22Rv1 (cell line): ENCODE measurements around the gene ATG7.

Experiments
- ZFX ChIP-seq: fragments of 450-650 bp; IDR thresholded peaks from 2 replicates; pipeline ENCODE4 v1.6.1; 2017; ENCODE audit warnings: antibody characterized with exemption, borderline replicate concordance
- TF ChIP-seq, protein P1 (sequence below): fragments of 450-650 bp; IDR thresholded peaks from 2 replicates; pipeline ENCODE4 v1.5.1; 2017; ENCODE audit warnings: mild to moderate bottlenecking

DNA sequence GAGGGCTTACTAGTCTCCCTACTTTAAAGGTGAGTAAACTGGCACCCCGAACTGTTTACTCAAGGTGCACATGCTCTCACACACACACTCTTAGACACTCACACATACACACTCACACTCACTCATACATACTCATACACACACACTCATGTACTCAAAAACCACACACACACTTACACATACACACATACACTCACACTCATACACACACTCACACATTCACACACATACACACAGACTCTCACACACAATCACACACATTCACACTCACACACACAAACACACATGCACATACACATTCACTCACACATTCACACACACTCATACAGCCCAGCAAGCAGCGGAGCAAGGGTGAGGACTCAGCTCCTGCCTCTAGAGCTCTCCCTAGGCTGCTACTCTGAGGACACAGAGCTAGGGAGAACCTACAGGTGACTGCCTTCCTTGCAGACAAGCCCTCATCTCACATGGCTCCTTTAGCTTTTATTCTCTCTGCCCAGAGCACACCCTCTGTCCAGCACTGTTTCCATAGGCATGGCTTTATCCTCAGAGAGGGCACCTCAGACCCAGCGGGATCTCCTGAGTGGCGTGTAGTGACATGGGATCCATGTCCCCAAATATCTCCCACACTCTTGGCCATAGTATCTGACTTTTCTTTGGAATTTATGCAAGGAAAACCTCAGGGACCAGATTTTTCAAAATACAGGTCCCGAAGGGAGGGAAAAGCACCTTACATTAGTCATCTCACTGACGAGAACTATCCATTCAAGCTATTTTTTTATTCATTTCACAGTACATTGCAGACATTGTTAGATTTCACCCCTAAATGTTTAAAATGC lies 26.2 kb upstream of the ATG7 start:
- TF ChIP-seq, protein P1, sequence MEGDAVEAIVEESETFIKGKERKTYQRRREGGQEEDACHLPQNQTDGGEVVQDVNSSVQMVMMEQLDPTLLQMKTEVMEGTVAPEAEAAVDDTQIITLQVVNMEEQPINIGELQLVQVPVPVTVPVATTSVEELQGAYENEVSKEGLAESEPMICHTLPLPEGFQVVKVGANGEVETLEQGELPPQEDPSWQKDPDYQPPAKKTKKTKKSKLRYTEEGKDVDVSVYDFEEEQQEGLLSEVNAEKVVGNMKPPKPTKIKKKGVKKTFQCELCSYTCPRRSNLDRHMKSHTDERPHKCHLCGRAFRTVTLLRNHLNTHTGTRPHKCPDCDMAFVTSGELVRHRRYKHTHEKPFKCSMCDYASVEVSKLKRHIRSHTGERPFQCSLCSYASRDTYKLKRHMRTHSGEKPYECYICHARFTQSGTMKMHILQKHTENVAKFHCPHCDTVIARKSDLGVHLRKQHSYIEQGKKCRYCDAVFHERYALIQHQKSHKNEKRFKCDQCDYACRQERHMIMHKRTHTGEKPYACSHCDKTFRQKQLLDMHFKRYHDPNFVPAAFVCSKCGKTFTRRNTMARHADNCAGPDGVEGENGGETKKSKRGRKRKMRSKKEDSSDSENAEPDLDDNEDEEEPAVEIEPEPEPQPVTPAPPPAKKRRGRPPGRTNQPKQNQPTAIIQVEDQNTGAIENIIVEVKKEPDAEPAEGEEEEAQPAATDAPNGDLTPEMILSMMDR, result no peak
- no peak for TF ChIP-seq ZFX
